Epithelial cell of esophagus (primary cell): ENCODE results near the gene CAMKV.
"Not testable (repeated sequence)": the region's sequence is repeated elsewhere in the genome, so short reads cannot be mapped to it uniquely, and the experiment has no call there.

Source experiments
- DNase-seq: peaks from one replicate; pipeline ENCODE4 v3.0.0; 2010; ENCODE audit warnings: low read depth
- H3K4me3 ChIP-seq: 2 replicates; pipeline ENCODE4 v1.5.1; 2011; ENCODE audit warnings: mild to moderate bottlenecking, low read length, control low read depth
- CTCF ChIP-seq: IDR thresholded peaks from 2 replicates; pipeline ENCODE4 v1.5.1; 2011; ENCODE audit warnings: low read depth, mild to moderate bottlenecking, low read length, control low read depth, inconsistent platforms; ENCODE audit not compliant: insufficient read depth; ENCODE audit errors: missing control alignments

CAMKV gene

GRCh38 chr3:49869525-49870126 lies at the start of gene CAMKV:
Gene CAMKV, minus strand, starts transcription at chr3:49869906. Its CDS starts 7,518 bp downstream, at chr3:49862388.
- no peak for TF ChIP-seq CTCF
- no peak within 1 kb of the TSS for H3K4me3 ChIP-seq
- no peak for DNase-seq

GRCh38 chr3:49917806-49918590 lies 48.3 kb upstream of the CAMKV start:
- H3K4me3 ChIP-seq, DNase-seq: not testable (repeated sequence)

GRCh38 chr3:49916686-49917085 lies 47.0 kb upstream of the CAMKV start:
- no peak for TF ChIP-seq CTCF
- no peak for DNase-seq
- no peak overlapping the region for H3K4me3 ChIP-seq

GRCh38 chr3:49914906-49915305 lies 45.2 kb upstream of the CAMKV start:
- DNase-seq, result peak; percentile 69
- H3K4me3 ChIP-seq, result no peak overlapping the region
- no peak for TF ChIP-seq CTCF

- DNase-seq, result no peak
- no peak overlapping the region for H3K4me3 ChIP-seq
- no peak for TF ChIP-seq CTCF
Measured at GRCh38 chr3:49912881-49913281, 43.2 kb upstream of the CAMKV start.

GRCh38 chr3:49911611-49912010 lies 41.9 kb upstream of the CAMKV start:
- TF ChIP-seq CTCF, result no peak
- no peak for DNase-seq
- no peak overlapping the region for H3K4me3 ChIP-seq

GRCh38 chr3:49911124-49911420 lies 41.4 kb upstream of the CAMKV start:
- H3K4me3 ChIP-seq, result no peak overlapping the region
- TF ChIP-seq CTCF, result no peak
- no peak for DNase-seq
